ENCODE results near the gene NRP2.

The NRP2 gene

DNA sequence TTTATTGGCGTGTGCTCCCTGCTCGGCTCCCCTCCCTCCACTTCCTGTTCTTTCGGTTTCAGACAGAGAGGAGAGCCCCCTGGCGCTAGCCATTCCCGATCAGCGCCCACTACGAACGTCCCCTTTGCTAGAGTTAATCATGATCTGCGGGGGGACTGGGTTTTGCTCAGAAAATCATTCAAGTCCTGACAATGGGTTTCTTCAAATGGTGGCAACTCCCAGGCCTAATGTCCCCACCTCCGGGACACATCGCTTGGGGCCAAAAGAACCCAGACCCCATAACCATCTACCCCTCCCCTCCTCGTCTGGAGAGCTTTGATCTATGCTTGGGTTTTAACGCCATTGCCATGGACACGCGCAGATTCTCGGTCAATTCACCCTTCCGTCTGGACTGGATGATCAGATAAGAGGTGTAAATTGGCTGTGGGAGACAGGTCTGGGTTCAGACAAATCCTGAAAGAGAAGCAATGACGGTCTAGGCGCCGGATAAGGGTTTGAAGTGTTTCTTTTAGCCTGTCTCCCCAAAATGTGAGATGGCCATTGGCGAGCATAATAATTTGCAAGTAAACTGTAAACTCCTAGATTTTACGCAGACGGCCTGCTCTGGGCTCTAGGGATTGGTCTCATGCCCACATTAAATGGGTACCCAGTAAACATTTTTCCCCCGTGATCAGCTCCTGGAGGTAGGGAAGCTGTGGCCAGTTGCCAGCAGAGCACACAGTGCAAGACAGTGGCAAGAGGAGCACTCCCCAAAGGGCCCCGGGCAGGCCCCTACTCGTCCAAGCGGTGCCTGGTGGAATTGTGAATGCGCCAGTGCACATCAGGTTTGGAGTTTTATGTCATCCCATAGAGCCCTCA, 4.7 kb downstream of the NRP2 start:
- DNase-seq = no peak

DNA sequence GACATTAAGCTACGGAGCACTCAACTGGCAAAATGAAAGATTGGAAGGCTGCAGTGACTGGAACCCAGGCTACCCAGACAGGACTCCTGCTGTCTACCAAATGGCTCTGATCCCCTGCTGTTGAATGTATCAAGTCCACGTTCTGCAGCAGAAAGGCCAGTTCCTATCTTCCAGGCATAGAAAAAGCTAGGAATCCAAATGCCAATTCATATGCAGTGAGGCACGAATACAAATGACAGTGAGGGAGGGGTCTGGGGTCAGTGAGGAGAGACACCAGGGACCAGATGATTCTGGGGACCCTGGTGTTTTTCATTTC, 5.3 kb downstream of the NRP2 start:
- no peak for DNase-seq

DNA sequence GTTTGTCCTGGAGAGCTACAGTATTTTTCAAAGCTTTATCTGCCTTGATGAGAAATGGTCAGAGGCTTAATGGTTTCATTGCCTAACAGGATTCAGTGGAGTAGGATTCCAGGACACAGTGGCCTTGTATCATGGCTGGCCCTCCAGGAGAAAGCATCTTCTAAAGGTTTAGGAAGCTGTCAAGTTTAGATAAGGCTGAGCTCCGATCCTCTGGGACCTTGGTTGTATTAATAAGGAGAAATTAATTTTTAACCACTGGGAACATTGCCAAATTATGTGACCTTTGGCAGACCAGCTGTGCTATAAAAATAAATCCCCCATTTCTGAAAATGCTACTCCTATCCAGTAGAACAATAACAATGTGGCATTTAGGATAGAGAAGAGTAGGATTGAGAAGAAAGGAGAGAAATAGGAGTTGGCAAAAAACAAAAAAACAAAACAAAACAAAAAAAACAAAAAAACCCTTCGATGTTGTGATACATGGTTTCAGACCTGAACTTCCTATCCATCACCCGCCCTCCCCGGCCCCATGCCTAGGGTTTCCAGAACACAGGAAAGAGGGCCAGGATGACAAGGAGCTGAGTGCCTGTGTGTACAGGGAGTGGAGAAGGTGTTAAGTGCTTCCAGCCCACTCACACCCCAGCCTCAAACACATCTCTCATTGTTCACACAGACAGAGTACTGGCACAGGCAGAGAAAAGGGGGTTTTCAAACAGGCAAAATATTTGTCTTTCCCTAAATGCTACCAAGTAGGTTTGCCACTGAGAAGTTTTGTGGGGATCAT, 6.3 kb downstream of the NRP2 start:
- no peak for DNase-seq

DNA sequence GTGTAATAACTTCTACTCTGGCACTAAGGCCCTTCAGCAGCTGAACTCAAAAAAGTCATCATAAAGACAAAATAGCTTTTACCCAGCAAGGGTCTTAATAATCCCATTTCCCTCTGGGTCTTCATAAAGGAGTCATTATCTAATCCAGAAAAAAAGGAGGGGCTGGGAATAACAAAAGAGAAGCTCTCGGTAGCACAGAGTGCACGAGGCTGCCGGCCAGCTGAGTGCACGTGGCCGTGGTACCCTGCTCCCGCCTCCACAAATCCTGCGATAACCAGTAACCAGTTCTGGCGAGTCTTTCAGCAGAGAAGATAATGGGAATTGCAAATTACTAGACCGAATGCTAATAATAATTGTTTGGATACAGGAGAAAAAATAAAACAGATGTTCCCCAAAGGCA, 7.5 kb downstream of the NRP2 start:
- no peak for DNase-seq

DNA sequence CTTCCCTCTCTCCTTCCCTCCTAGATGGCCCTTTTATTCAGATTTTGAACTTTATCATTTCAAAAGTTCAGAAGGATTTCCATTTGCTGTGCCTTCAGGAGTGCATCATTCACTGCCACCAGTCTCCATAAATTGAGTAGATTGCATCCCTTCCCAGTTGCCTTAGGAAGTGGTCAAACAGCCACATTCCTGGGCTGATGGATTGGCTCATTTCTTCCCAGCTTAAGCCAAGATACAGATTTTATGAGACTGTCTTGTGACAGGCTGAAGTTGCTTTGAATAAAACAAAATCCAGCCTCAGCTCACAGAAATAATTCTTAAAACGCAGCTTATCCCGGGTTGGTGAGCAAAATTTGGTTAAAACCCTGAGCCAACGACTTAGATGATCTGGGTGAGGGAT, 9.8 kb downstream of the NRP2 start:
- DNase-seq = no peak

DNA sequence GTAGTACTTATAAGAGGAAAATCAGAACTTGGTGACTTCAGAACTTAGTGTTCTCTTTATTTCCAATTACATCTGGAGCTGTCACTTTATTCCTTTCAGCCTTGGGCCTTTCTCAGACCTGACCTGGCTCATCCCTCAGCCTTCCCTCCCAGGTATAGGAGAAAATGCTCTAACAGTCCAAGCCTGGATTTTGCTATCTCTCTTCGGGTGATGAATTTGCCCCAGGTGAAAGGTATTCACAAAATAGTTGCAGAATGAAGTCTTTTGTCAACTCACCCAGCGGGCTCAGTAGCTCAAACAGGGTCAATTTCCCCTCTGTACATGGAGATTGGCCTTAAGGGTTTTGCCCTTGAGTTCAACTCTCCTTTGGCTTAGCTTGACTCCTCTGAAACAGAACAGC, 12.0 kb downstream of the NRP2 start:
- DNase-seq = no peak

DNA sequence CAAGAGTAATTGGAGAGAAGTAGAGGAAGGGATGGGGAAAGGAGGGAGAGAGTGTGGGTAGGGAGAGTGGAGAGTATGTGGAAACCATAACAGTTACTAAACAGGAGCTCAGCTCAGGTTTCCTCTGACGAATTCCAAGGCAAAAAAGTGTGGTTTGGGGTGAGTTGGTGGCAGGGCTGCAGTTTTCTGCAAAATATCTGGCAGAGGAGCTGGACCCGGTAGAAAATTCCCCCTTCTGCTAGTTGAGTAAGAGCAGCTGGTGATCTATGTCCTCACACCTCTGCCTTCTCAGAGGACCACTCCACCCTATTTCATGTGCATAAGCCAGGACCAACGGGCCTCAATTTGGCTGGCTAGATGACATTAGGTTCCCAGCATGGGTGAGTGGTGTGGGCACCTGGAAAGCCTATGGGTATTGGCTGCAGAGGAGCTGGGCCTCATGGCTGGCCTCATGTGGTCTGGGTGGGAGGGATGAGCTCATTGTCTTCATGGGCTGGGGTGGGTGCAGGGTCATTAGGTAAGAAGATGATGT, 13.2 kb downstream of the NRP2 start:
- DNase-seq = no peak

DNA sequence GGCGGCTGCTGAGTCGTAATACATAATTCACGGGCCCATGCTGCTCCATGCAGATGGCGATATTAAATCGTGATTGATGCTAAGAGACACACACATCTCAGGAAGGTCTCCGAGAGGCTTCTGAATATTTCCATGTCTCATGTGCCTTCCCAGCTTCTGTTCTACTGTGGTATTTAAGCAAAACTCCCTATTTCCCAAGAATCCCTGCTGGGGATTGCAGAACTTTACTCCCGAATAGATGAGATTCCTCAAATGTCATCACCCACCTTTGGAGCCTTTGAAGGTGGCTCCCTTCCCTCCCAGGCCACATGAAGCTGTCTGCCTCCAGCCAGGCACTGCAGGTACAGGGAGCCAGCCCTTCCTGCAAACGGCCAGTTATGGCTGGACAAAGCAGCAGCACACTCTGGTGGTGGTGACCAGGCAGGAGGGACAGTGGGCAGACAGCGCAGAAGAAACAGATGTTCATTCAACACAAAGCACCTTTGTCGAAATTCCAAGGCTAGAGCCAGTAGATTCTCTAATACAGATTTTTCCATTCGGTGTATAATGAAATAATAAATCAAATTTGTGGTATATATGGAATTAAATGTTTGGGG, 14.1 kb downstream of the NRP2 start:
- DNase-seq = no peak

DNA sequence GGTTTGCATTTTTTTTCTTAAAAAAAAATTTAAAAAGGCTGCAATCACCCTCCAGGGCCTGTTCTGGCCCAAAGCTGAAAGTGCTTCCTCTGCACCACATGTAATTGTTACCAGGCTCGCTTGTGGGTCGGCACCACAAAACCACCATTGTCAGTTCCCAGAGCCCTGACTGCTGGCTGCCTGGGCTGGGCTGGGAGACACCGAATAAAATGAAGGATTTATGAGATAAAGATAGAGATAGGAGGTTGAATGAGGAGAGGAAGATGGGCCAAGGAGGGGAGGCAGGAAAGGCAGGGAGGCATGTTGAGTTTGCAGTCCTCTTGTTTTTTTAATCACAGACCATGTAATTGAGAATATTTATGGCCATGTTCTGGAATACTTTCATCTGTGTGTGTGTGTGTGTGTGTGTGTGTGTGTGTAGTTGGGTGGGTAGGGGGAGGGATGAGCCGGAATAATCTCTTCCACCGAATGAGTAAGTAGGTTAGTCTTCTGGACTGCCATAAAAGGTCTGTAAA, 14.7 kb downstream of the NRP2 start:
- no peak for DNase-seq

DNA sequence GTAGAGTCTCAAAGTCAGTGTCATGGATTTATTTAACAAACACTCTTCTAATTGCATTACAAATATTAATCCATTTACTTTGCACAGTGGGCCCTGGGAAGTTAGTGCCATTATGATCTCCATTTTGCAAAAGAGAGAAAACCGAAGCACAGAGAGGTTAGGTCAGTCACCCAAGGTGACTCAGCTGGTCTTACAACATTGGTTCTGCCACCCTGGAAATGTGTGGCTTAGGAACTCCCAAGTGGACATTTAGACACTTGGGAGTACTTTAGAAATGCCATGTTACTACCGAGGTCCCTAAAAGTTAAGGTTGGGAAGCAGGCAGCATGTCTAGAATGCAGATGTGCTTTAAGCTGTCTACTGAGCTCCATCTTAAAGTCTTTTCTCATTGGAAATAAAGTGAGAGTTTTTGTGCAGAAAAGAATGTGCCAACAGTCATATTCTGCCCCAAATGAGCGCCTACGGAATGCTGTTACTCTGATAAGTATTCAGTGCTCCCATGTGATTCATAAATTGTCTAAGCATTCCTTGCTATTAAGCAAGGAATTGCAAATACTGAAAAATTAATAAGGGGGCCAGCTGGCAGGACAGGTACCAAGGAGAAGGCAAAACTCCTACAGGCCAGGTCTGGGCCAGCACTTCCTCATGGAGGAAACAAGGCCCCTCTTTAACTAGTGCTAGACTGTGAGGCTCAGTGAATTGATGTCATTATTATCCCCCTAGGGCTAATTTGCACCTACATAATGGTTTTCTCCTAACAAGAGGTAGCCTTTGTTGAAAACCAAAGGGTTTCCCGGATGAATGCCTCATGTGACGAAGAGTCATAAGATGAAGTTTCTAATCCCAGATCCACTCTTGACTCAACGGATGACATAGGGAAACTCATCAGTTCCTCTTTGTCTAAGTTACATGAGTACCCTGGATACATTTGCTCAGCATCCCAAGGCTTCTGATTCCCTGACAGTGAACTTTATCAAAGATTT, 16.3 kb downstream of the NRP2 start:
- DNase-seq = no peak

DNA sequence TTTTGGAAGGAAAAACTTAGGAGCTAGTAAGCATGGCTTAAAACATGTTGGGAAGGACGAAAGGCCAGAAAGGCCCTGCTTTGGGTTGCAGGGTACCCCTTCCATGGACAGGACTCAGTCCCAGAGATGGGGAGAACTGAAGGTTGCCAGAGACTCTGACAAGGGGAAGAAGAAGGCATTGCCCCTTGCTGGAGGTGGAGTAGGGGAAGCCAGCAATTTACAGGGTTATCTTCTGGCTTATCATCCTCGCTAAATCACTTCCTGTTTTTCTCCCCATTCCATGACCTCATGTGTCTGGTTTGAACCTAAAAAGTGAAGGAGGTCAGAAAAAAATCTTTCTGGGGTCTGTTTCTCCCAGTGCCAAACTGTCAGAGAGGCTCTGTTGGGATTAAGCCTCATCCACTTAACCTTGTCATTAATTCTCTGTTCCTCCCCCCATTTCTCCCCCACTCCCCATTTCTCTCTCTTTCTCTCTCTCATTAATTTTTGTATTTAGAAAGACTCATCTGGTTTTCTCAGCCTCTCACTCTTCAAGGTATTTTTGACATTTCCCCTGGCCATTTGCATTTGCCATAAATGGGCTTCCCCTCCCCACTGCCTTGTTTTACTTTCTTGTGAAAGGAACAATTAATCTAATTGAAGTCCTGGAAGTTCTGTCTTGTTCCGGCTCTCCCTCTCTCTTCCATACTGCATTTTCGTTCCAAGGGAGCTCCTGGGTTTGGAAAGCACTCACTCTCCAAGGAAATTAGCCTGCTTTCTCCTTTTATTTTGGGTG, 17.4 kb downstream of the NRP2 start:
- DNase-seq = no peak

DNA sequence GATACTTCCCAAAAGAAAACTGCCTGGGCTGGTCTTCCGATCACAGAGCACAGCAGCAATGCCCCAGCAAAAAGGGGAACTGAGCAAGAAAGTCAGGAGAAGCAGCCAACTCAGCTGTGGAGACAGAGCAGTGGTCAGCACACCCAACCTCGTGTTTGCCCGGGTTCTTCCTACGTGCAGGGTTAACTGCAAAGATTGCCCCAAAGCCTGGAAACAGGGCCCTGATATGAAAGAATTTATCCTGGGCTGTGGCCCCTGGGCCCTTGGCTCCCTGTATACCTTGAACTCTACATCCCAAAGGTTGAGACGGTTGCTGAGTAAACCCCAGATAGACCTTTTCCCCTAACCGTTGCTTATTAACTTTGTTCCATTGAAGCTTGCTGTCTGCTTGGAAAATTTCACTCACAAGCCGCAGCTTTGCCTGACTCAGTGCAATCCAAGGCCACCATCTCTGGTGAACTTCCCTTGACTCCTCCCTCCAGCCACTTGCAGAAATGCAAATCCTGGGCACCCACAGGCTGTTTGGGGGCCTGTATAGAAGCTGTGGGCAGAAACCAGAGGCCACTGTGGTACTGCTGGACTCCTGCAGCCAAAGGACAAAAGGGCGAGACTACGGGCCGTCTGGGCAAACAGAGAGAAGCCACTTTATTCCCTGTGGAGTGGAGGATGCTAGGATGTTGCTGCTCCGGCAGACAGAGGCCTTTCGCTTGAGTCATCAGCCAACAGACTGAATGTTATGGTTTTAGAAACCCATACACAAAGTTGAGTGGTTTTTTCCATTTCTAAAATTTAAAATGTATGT, 18.2 kb downstream of the NRP2 start:
- DNase-seq = no peak

DNA sequence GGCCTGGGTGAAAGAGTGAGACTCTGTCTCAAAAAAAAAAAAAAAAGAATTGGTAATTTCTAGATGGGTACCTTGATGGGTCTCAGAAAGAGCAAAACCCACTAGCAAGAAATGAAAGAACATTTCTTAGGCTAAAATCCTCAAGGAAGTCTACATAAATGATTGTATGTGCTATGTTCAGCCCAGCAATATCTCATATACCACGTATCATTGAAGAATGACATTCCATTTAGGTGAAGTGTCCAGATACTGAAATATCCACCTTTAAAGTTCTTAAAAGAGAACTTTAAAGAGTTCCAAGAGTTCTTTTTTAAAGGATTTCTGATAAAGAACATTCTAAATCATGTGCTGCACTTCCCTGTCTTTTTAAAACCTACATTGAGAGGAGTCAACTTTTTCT, 19.2 kb downstream of the NRP2 start:
- no peak for DNase-seq

DNA sequence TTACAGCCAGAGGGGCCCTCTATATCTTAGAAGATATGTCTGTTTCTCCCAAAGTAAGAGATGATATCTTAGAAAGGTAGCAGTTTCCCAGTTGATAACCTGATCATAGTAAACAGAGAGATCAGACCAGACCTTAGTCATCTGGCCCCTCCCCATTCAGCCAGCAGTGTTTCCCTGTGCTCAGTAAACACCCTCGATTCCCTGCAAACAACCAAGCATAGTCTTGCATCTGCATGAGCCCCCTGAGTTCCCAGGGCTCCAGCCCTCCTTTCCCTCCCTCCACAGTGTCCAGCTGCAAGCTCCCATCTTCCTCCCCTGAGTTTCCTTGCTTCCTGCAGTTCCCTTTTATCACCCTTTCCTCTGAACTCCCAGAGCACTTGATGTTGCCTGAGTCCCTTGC, 20.3 kb downstream of the NRP2 start:
- no peak for DNase-seq

DNA sequence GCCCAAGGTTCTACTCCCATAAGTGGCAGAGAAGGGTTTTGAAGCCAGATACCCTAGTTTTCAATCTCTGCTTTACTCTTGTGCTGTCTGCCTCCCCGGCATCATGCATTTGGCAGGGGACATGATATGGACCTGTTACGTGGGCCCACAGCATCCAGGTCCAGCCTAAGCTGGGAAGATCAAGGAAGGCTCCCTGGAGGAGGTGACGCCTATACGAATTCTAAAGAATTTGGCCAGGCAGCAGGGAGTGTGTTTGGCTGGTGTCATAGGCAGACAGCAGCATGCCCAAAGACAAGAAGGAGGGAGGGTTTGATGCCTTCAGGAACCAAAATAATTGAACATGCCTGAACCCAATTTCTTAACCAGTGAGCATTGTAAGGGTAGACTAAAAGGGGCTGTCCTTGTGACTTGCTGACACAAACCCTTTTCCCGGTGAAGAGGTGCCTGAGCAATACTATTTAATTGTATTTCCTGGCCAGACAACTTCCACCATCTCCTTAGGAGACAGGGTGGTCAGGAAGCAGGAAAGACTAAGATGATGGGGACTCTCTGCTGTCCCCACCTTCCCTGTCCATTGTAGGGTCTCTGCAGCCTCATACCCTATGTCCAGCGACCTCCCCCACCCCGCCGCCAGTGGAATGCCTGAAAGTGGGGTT, 21.3 kb downstream of the NRP2 start:
- no peak for DNase-seq

DNA sequence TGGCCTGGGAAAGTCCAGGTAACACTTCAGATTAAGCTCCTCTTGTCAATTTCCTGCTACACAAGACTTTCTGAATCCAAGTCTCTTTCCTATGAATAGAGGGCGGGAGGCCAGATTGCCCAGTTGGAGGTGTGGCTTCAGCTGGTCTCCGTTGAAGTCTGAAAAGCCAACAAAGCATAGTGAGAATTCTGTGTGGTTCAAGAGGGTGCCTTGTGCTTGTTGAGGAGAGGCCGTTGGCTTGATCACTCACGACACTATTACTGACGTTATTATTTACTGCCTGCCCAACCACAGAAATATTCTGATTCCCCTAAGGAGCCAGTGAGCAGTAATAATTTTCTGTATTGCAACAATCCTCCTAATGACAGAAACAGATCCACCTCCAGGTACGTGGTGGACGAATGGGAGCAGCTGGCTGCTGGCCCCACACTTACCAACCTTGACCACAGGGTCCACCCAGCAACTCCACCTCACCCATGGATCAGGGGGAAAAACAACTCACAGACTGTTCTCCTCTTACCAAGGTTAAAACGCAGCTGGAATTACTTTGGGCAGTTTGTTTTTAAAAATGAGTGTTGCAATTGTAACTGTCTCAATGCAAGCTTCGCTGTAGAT, 21.9 kb downstream of the NRP2 start:
- no peak for DNase-seq

DNA sequence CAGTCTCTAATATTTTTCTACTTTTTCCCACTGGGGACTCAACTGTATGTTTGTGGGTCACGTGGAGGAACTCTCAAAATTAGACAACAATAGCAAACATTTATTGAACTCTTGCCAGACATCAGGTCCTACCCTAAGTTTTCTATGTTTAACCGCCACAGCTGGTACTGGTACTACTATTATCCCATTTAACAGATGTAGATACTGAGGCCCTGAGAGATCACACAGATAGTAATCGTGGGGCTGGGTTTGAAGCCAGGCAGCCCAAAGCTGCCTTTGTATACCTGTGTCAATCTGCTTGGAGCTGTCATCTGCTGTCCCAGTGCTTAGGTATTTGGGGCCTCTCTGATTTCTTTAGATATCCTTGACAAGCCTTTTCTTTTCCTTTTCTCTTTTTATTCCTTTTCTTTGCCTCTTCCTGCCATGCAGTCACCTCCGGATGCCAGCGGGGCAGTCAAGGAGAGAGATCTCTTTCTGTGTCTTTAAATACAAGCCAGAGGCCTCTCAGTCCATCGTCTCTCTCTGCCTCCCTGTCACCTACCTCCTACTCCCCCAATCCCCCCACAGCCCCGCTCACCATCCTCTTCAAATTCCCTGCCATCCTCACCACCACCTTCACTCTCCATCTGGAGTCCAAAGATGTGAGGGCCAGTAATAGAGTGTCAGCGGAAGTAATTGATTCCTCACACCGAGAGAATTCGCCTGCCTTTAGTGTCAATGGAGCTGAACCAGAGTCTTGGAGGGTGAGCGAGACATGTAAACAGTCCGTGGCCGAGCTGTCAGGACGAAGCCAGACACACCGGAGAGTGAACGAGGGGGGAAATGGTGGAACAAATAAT, 23.4 kb downstream of the NRP2 start:
- DNase-seq = no peak

DNA sequence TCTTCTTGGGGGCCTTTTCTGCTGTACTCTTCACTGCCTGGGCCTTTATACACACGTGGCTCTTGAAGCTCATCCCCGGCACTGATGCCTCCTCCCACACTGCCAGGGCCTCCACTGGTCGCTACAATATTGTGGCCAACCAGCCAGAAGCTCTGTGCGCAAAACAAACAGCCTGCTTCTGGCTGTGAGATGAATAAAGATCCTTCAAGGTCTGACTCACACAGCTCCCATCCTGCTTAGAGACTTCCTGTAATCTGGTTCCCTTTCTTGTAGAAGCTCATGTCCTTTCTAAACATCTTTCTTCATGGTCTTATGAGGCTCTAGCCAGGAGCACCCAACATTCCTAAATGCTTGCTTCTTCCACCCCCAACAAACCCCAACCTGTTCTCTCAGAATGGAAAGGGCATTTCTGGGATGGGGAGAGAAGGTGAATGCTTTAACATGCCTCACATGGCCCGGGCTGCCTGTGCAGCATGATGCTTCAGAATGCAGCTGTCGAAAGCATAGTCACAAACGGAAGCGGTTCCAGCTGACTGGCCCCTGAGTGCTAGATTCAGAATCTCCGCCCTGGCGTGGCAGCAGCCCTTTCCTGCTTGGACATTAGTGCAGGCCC, 24.6 kb downstream of the NRP2 start:
- no peak for DNase-seq
